Testis (tissue), 3 donors: ENCODE results near the gene EMD. TPM values are rescaled to one million over a fixed set of nuclear protein-coding genes. Genes with fewer than 3 reads are reported as not detected.

Experiments
- DNase-seq: peaks from one replicate; pipeline ENCODE4 v3.0.0-alpha.2; 2019
- H3K27ac ChIP-seq, 2 donors: fragments of 200-600 bp; sonication (generic); one replicate each; pipeline ENCODE4 v1.5.1; 2019
- H3K27me3 ChIP-seq: fragments of 200-600 bp; sonication (generic); one replicate; pipeline ENCODE4 v1.5.1; 2019
- H3K36me3 ChIP-seq: fragments of 200-600 bp; sonication (generic); one replicate; pipeline ENCODE4 v1.5.1; 2017; ENCODE audit warnings: low read depth; ENCODE audit errors: missing control alignments
- H3K4me1 ChIP-seq: fragments of 200-600 bp; sonication (generic); one replicate; pipeline ENCODE4 v1.5.1; 2019
- H3K4me3 ChIP-seq, 2 donors: fragments of 200-600 bp; sonication (generic); one replicate each; pipeline ENCODE4 v1.5.1; 2017 to 2019
- H3K9me3 ChIP-seq: fragments of 200-600 bp; sonication (generic); one replicate; pipeline ENCODE4 v1.5.1; 2017
- CTCF ChIP-seq, 3 experiments: fragments of 450-650 bp in 2 of 3; fragments of 200-600 bp in 1 of 3; sonication (generic) in 1 of 3; IDR thresholded peaks; one replicate each; pipeline ENCODE4 v1.5.1; 2016 to 2019; ENCODE audit warnings: antibody characterized with exemption in 3 of 3, mild to moderate bottlenecking in 2 of 3, moderate library complexity in 1 of 3
- POLR2A ChIP-seq: fragments of 450-650 bp; IDR thresholded peaks from one replicate; pipeline ENCODE4 v1.6.1; 2017; ENCODE audit warnings: antibody characterized with exemption, mild to moderate bottlenecking, moderate library complexity
- WGBS, 2 donors: methylation state at CpG; one replicate each; pipeline ENCODE4 v1.1.5; 2018; 5-methylcytosine and 5-hydroxymethylcytosine counted together
- intact Hi-C: fragments of 100-400 bp; cut with DNase I; formaldehyde crosslinking; loops from one replicate; pipeline ENCODE4 v1.15.1; 2023; ENCODE audit warnings: low total_unique reads
- polyA plus RNA-seq: library from polyadenylated mRNA; stranded (reverse); fragments of 350-450 nt; fragmentation: Illumina TruSeq; extraction: RNeasy Lipid Tissue Mini Kit (QIAGEN cat#74804); gene quantifications from one replicate; pipeline ENCODE4 v1.2.3, GENCODE V29; 2014; ENCODE audit warnings: low read depth, low replicate concordance; ENCODE audit not compliant: insufficient read depth
- total RNA-seq, 2 donors: library from RNA; depleted of rRNA; stranded (reverse); fragments of >200 nt; gene quantifications; one replicate each; pipeline ENCODE4 v1.2.3, GENCODE V29; 2016

Gene EMD
- total and polyA plus RNA-seq, 3 donors from 2014 or later, result 65.6 to 74.2 (median 69.6) TPM

- no peaks in the 10 kb centered on the region for H3K27me3 ChIP-seq
- 4% methylated on average over 17 of the region's 29 CpGs; no CpG with 5 or more reads in 1 of the 2 donors for WGBS, 2 donors
- DNase-seq, result peak; percentile 84
- H3K4me1 ChIP-seq, result no peaks in the 10 kb centered on the region
- intact Hi-C loops, result no loop called here
- peak overlapping the region; percentile 92 to 93 for H3K27ac ChIP-seq
- TF ChIP-seq POLR2A, result no peak
- TF ChIP-seq CTCF (IDR thresholded peaks at IDR 0.05), result no peak
- no peaks in the 10 kb centered on the region for H3K9me3 ChIP-seq
- H3K36me3 ChIP-seq, result no peaks in the 10 kb centered on the region
- peak overlapping the region; percentile 60 to 79 for H3K4me3 ChIP-seq
Measured at GRCh38 chrX:154411981-154412340, 32.9 kb downstream of the EMD start.

GRCh38 chrX:154412468-154412867 is 33.4 kb downstream of the EMD start:
- H3K9me3 ChIP-seq, result no peaks in the 10 kb centered on the region
- WGBS, 2 donors, result 34% methylated on average over 3 of the region's 4 CpGs; no CpG with 5 or more reads in 1 of the 2 donors
- no peak for DNase-seq

GRCh38 chrX:154413142-154413541 is 34.0 kb downstream of the EMD start:
- Histone ChIP-seq H3K9me3 (no peaks in the 10 kb centered on the region), H3K4me1 (no peaks in the 10 kb centered on the region), H3K36me3 (no peaks in the 10 kb centered on the region), H3K27ac (no peak overlapping the region), H3K27me3 (no peaks in the 10 kb centered on the region), H3K4me3 (no peak overlapping the region)
- DNase-seq, result no peak
- 70 to 80% methylated on average over 1 to 2 of the region's 8 CpGs for WGBS, 2 donors
- intact Hi-C loops, result no loop called here
- TF ChIP-seq POLR2A (no peak), CTCF (IDR thresholded peaks at IDR 0.05) (no peak)

More at GRCh38 chrX:154412468-154412867, 33.4 kb downstream of the EMD start:
- Histone ChIP-seq H3K36me3 (no peaks in the 10 kb centered on the region), H3K27me3 (no peaks in the 10 kb centered on the region), H3K4me1 (no peaks in the 10 kb centered on the region), H3K27ac (peak overlapping the region in 1 of 2 donors; percentile 92), H3K4me3 (peak overlapping the region in 1 of 2 donors; percentile 79)
- intact Hi-C loops, result no loop called here
- TF ChIP-seq POLR2A, result no peak
- no peak for TF ChIP-seq CTCF (IDR thresholded peaks at IDR 0.05)

GRCh38 chrX:154417157-154417556 is 38.1 kb downstream of the EMD start:
- H3K27ac ChIP-seq, result no peak overlapping the region
- TF ChIP-seq CTCF (IDR thresholded peaks at IDR 0.05) (no peak), POLR2A (no peak)
- H3K36me3 ChIP-seq, result no peaks in the 10 kb centered on the region
- WGBS, 2 donors, result 85 to 98% methylated on average over 5 to 7 of the region's 7 CpGs
- H3K27me3 ChIP-seq, result no peaks in the 10 kb centered on the region
- H3K4me3 ChIP-seq, result no peak overlapping the region
- no peaks in the 10 kb centered on the region for H3K9me3 ChIP-seq
- no peaks in the 10 kb centered on the region for H3K4me1 ChIP-seq
- no peak for DNase-seq
- intact Hi-C loops, result no loop called here

GRCh38 chrX:154419189-154419588 is 40.1 kb downstream of the EMD start:
- Histone ChIP-seq H3K4me3 (no peak overlapping the region), H3K4me1 (no peaks in the 10 kb centered on the region), H3K36me3 (no peaks in the 10 kb centered on the region), H3K27ac (no peak overlapping the region), H3K9me3 (no peaks in the 10 kb centered on the region), H3K27me3 (no peaks in the 10 kb centered on the region)
- 85 to 89% methylated on average over 3 to 8 of the region's 8 CpGs for WGBS, 2 donors
- intact Hi-C loops, result no loop called here
- TF ChIP-seq CTCF (IDR thresholded peaks at IDR 0.05) (no peak), POLR2A (no peak)
- DNase-seq, result no peak
